GM12865 (cell line): ENCODE data around the gene GATA5.

Experiments
- DNase-seq: peaks from one replicate; pipeline ENCODE4 v3.0.0; 2010; ENCODE audit warnings: low read depth
- H3K4me3 ChIP-seq: 2 replicates; pipeline ENCODE4 v1.5.1; 2011; ENCODE audit warnings: mild to moderate bottlenecking, low read depth, low read length, control low read depth
- TF ChIP-seq, protein P1 (sequence below): IDR thresholded peaks from 2 replicates; pipeline ENCODE4 v1.5.1; 2011; ENCODE audit warnings: low read length, control low read depth, low read depth, inconsistent platforms; ENCODE audit not compliant: insufficient read depth; ENCODE audit errors: missing control alignments

GATA5 gene

GRCh38 chr20:62425281-62426058 is 50.3 kb downstream of the GATA5 start:
- no peak for DNase-seq
- TF ChIP-seq, protein P1, sequence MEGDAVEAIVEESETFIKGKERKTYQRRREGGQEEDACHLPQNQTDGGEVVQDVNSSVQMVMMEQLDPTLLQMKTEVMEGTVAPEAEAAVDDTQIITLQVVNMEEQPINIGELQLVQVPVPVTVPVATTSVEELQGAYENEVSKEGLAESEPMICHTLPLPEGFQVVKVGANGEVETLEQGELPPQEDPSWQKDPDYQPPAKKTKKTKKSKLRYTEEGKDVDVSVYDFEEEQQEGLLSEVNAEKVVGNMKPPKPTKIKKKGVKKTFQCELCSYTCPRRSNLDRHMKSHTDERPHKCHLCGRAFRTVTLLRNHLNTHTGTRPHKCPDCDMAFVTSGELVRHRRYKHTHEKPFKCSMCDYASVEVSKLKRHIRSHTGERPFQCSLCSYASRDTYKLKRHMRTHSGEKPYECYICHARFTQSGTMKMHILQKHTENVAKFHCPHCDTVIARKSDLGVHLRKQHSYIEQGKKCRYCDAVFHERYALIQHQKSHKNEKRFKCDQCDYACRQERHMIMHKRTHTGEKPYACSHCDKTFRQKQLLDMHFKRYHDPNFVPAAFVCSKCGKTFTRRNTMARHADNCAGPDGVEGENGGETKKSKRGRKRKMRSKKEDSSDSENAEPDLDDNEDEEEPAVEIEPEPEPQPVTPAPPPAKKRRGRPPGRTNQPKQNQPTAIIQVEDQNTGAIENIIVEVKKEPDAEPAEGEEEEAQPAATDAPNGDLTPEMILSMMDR: no peak

DNA sequence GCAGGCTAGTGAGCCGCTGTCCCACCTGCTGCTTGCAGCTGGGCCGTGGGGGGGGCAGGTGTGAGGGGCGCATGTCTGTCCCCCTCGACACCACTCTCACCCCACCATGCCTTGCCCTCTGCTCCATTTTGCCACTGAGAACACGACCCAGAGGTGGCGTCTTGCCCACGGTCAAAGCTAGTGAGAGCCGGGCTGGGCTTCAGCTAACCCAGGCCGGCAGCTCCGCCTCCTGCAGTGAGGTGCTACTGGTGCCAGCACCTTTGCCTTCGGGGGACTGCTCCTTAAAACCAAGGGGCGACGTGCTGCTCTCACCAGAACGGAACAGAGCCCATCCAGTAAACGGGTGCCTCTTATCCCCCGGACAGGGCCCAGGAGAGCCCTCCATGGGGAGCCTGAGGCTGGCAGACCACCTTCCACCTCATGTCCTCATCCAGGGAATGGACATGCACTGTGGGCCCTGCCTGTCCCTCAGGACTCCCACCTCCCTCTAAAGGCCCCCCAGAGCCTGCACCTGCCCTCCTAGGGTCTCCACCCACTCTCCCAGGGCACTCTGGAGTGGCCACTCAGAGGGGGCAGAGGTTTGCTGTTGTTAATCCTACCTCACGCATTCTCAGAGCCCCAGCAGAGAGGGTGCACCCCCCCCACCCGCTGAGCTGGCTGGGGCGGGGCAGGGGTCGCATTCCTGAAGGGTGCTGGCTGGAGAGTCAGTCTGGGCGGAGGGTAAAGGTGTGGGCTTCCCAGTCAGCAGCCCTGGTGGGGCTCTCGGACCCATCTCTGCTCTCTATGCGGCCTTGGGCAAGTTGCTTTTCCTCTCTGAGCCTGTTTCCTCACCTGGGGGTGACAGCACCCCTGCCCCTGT is 51.3 kb downstream of the GATA5 start:
- no peak for DNase-seq

More at GRCh38 chr20:62425281-62426058, 50.3 kb downstream of the GATA5 start:
- no peak overlapping the region for H3K4me3 ChIP-seq

DNA sequence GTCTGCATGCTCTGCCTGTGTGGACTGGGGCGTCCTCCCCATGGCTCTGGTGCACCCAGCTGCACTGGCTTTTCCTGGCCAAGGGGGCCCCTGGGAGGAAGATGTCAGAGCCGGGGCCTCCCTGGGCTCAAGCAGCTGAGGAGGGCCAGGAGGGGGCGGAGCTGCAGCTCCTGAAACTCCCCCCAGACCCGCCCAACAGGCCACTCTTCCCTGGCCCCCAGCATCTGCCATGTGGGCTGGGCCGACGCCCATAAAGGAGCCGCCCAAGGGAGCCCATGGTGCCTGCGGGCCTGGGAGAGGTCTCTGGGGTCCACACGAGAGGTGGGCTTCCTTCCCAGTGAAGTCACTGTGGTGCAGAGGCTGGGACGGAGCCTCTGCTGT is 52.5 kb downstream of the GATA5 start:
- TF ChIP-seq, protein P1: no peak
- DNase-seq: no peak
- H3K4me3 ChIP-seq: no peak overlapping the region

More for the DNA sequence above, 51.3 kb downstream of the GATA5 start:
- H3K4me3 ChIP-seq: no peak overlapping the region
- TF ChIP-seq, protein P1: no peak

DNA sequence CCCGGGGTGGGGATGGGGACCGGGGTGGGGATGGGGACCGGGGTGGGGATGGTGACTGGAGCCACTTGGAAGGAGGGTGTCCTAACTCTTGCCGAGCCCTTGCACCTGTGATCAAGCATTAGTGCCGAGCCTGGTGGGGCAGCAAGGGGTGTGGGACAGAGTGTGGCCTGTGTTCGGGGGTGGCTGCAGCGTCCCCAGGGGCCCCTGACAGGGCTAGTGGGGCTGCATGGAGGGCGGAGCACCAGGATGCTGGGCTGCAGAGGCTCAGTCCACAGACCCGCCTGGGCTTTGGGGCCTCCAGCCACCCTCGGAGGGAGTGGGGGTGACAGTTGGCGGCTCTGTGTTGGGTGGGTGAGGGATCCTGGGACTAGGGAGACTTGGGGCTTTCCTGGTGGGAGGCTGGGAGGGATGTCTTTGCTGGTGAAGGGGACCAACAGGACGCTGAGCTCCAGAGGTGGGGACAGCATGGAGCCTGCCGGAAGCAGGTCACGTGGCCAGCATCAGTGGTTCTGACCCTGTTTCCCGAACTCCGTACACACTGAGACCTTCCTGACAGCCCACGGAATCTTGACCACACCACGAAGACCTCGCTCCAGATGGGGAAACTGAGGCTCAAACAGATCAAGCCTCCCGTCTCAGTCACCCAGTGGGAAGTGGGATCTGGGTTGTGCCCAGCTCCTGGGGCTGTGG is 53.0 kb downstream of the GATA5 start:
- TF ChIP-seq, protein P1: no peak
- no peak overlapping the region for H3K4me3 ChIP-seq
- DNase-seq: no peak

GRCh38 chr20:62421716-62421990 is 54.1 kb downstream of the GATA5 start:
- H3K4me3 ChIP-seq: no peak overlapping the region
- TF ChIP-seq, protein P1: no peak
- DNase-seq: no peak

- DNase-seq: no peak
- TF ChIP-seq, protein P1: no peak
Observed at GRCh38 chr20:62420846-62421715, 54.7 kb downstream of the GATA5 start.

More at GRCh38 chr20:62420846-62421715, 54.7 kb downstream of the GATA5 start:
- no peak overlapping the region for H3K4me3 ChIP-seq
